Heart left ventricle (tissue), 13 donors: ENCODE data around the gene D2HGDH.

Source experiments
- CTCF ChIP-seq, 12 donors: fragments of 200-600 bp; sonication (generic) in 4 of 12; IDR thresholded peaks; one replicate each; pipeline versions ENCODE4 v1.5.0 to v1.8.0; 2018 to 2022; ENCODE audit warnings: antibody characterized with exemption in 12 of 12, mild to moderate bottlenecking in 5 of 12
- POLR2A ChIP-seq, 2 donors: fragments of 450-650 bp; IDR thresholded peaks; one replicate each; pipeline ENCODE4 v1.6.1; 2017; ENCODE audit warnings: antibody characterized with exemption in 2 of 2, mild to moderate bottlenecking in 2 of 2, moderate library complexity in 2 of 2
- donor health status: ischemic (EF 13 %, LVEDD 7.1; RV severe dilation, severe dysfunction).
- donor health status: DM: no; HTN: yes; CAD: no.
- donor health status: DM: no; HTN: no; CAD: no.
- donor health status: ischemic (EF 25% LVEDD 6.9; RV normal size, moderate dysfunction).
- donor health status: ischemic (EF 25% LVEDD 5.7; RV mildly dilated, moderate dysfunction).
- donor health status: ischemic (EF 35%, LVEDD 5.7; RV mildly dilated, moderate dysfunction).
- donor health status: nonischemic (EF 11% LVEDD 7.7; RV severe dilation, severe dysfunction).
- donor health status: DM: yes; HTN: yes; CAD: no.
- donor health status: PGD.
- donor health status: ischemic (EF 29% LVEDD 5.4; RV normal size, mild dysfunction).
- donor health status: nonischemic (EF 23%, LVEDD 6.1; RV moderate dilation, normal function).

DNA sequence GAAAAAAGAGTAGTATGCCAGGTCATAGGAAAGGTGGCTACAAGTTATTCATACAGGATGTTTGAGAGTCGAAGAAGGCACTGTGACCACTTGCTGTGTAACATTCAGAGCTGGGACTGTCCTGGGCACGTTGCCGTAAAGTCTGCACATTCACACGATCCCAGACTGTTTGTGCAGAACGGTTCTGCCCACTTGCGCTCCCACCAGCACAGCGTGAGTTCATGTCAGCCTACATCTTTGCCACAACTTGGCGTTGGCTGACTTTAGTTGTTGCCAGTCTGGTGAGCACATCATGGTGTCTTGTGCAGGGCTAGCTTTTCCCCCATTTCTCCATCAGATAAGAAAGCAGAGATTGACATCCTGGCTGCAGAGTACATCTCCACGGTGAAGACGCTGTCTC lies 25.6 kb upstream of the D2HGDH start:
- TF ChIP-seq CTCF (IDR thresholded peaks at IDR 0.05) = no peak
- no peak for TF ChIP-seq POLR2A (IDR thresholded peaks at IDR 0.05)
